ENCODE data around the gene ENTPD8. TPM values are rescaled to one million over a fixed set of nuclear protein-coding genes. Genes with fewer than 3 reads are reported as not detected.

The ENTPD8 gene
- total and polyA plus RNA-seq, 2 of the 4 experiments (the other 2 are of a cell fraction) = 0.07 TPM; not detected in 1

DNA sequence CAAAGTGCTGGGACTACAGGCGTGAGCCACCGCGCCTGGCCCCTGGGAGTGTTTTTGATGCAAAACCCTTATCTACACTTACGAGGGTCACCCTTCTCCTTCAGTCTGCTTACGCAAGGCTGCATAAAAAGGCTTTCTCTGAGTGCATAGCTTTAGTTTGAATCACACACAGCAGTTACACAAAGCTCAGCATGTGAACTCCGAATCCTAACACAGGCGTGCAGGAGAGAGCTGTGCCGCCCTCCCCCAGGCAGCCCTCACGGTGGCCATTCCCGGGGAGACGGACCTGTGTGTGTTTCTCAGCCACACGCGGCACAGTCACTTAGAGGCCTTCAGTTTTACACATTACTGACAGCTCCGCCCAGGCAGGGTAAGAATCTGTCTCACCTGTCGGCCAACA, 44.9 kb downstream of the ENTPD8 start (continued):
- no peak for TF ChIP-seq POLR2A (IDR thresholded peaks at IDR 0.05; ENCODE audit: low read depth, low read length)

DNA sequence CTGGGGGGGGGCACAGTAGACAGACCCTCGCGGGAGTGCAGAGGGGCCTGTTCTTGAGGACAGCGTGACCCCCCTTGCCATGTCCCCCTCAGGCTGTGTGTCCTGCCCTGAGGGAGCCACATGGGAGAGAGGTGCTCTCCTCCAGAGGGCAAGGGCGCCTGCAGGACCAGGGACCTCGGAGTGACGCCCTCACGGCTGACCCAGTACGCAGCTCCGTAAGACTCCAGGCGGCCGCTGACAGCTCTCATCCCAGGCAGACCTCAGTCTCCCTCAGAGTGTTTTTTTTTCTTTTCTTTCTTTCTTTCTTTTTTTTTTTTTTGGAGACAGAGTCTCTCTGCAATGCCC, 45.5 kb downstream of the ENTPD8 start:
- no peak overlapping the region for H3K9ac ChIP-seq (ENCODE audit: low read depth, low read length)
- H3K4me2 ChIP-seq (ENCODE audit: low read depth, low read length) = no peak overlapping the region
- H3K79me1 ChIP-seq (ENCODE audit: low read depth in 1 of 2, low read length in 2 of 2) = no peaks in the 10 kb centered on the region; a peak in 1 of 4 replicates
- no peak overlapping the region for H4K5ac ChIP-seq (ENCODE audit: low read depth, low read length)
- dilution Hi-C loops (cut with HindIII; ENCODE audit: low sequenced_read_pairs, unreplicated experiment) (no loop called here), in situ Hi-C loops (cut with MboI; ENCODE audit: low sequenced_read_pairs) (no loop called here), intact Hi-C loops (cut with micrococcal nuclease) (no loop called here)
- no peak overlapping the region for H3K4ac ChIP-seq (ENCODE audit: low read depth, low read length)
- no peak overlapping the region for H3K14ac ChIP-seq (replicated peaks; ENCODE audit: low read depth, low read length)
- H2BK5ac ChIP-seq (ENCODE audit: low read depth, low read length, poor library complexity, severe bottlenecking) = no peak overlapping the region
- H2AK5ac ChIP-seq (ENCODE audit: low read depth, low read length) = peak overlapping the region; percentile 67; the same call in 1 of the 2 replicates
- H2BK120ac ChIP-seq (ENCODE audit: low read depth, low read length) = no peak overlapping the region
- DNase-seq = no peak
- 72% methylated on average over 9 of the region's 11 CpGs; no CpG with 5 or more reads in 1 of the 2 experiments for WGBS, 2 experiments (ENCODE audit: extremely low coverage in 2 of 2, insufficient read length in 1 of 2)
- no peak overlapping the region; the same call in 1 of the 2 replicates for H4K91ac ChIP-seq (ENCODE audit: insufficient read depth, low read depth, low read length)
- ChIA-PET POLR2A (ENCODE audit: unreplicated experiment) (no interaction called here), CTCF (no interaction called here)
- no peaks in the 10 kb centered on the region for H3K27me3 ChIP-seq (ENCODE audit: control insufficient read depth, insufficient read depth, low read length)
- no TSS peak for BruUV-seq (replicated peaks)
- H3K27ac ChIP-seq (ENCODE audit: insufficient read depth, low read length) = 0 out of 2 replicates have a peak overlapping the region, but pooled peaks have one; percentile 9
- peaks cover 4% of the 10 kb centered on the region; the same call in 1 of the 2 replicates for H3K36me3 ChIP-seq (ENCODE audit: control insufficient read depth, insufficient read depth, low read length)
- 0 out of 2 replicates have a peak, but pooled peaks cover 3% of the 10 kb centered on the region for H3K9me1 ChIP-seq (ENCODE audit: insufficient read depth, low read length)
- H3K9me3 ChIP-seq (ENCODE audit: control insufficient read depth, insufficient read depth, low read length) = no peaks in the 10 kb centered on the region
- no peak overlapping the region for H3K18ac ChIP-seq (ENCODE audit: low read depth, low read length)
- H4K20me1 ChIP-seq (ENCODE audit: insufficient read depth, low read length) = peaks cover under 1% of the 10 kb centered on the region
- no peak overlapping the region for H2AK9ac ChIP-seq (replicated peaks; ENCODE audit: low read depth, low read length, poor library complexity)
- no peak overlapping the region for H4K8ac ChIP-seq (ENCODE audit: low read depth in 2 of 2, low read length in 2 of 2)
- TF ChIP-seq MXI1 (IDR thresholded peaks at IDR 0.05; ENCODE audit: borderline replicate concordance, low read depth, low read length) = no peak
- TF ChIP-seq CEBPB (IDR thresholded peaks at IDR 0.05; ENCODE audit: low read depth, low read length) = no peak
- TF ChIP-seq FOS (IDR thresholded peaks at IDR 0.05; ENCODE audit: low read depth, low read length) = no peak
- no peak for TF ChIP-seq RCOR1 (IDR thresholded peaks at IDR 0.05; ENCODE audit: insufficient replicate concordance, low read length)
- TF ChIP-seq SMC3 (IDR thresholded peaks at IDR 0.05; ENCODE audit: low read depth, low read length) = no peak
- no peak for TF ChIP-seq POLR2A (IDR thresholded peaks at IDR 0.05; ENCODE audit: low read depth, low read length)
- TF ChIP-seq BHLHE40 (IDR thresholded peaks at IDR 0.05; ENCODE audit: low read depth, low read length) = no peak
- H3K56ac ChIP-seq (ENCODE audit: extremely low read depth, insufficient read depth, low read length) = no peak overlapping the region
- no peak overlapping the region for H2BK15ac ChIP-seq (ENCODE audit: low read depth, low read length)
- no peak overlapping the region for H2BK20ac ChIP-seq (ENCODE audit: low read depth, low read length)
- ATAC-seq (ENCODE audit: low read depth) = no peak
- no peak overlapping the region for H3K4me3 ChIP-seq (ENCODE audit: insufficient read depth, low read depth, low read length)
- H2AFZ ChIP-seq (replicated peaks; ENCODE audit: low read length, poor library complexity) = peak overlapping the region; percentile 32
- peaks cover 8% of the 10 kb centered on the region for H3K4me1 ChIP-seq (ENCODE audit: control insufficient read depth, insufficient read depth, low read length)
- no peak overlapping the region for H3K23ac ChIP-seq (ENCODE audit: low read depth, low read length)

Measured in IMR-90 (cell line).